ENCODE results near the gene LANCL2. TPM values are rescaled to one million over a fixed set of nuclear protein-coding genes. Genes with fewer than 3 reads are reported as not detected.

Gene LANCL2
- total and polyA plus RNA-seq, 3 experiments from 2014 or later: 7.4 to 24.1 (median 22.1) TPM

DNA sequence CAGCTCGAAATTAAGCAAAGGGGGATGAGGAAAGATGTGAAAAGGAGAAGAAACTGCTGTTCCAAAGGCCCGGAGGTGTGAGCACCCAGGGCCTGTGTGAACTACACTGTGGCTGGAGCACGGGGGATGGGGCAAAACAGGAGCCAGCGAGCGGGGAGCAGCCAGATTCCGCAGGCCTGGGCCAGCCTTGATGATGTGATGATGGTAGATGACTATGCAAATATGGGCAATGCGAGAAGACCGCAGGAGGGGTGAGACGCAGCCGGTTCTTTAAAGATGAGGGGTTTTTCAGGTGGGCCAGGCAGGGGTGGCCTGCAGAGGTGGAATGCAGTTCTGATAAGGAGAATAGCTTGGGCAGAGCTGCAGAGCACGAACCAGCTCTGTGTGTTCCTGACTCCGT, 61.5 kb downstream of the LANCL2 start:
- ChIA-PET POLR2A (no interaction called here), CTCF (no interaction called here)
- no peaks in the 10 kb centered on the region for H3K27me3 Mint-ChIP-seq

DNA sequence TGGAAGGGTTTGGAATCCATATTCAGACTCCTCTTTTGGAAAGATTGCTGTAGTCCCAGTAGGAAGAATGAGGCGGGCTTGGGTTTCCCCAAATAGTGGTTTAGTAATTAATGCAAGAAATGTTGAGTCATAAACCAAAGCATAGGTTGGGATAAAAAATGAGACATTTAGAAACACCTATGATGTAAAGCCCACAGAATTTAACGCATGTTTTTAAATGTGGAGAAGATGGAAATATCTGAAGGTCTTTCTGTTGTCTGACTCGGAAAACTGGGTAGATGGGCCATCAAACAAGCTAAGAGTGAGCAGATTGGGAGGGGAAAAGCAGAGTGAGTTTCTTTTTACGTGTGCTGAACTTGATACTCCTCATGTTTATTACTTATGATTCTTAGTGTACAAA, 62.2 kb downstream of the LANCL2 start:
- no peaks in the 10 kb centered on the region for H3K9me3 ChIP-seq (ENCODE audit: low read length)
- no peak overlapping the region for H3K27ac ChIP-seq (ENCODE audit: low read depth, low read length)
- peak overlapping the region in 1 of 8 donors; percentile 48 for H3K27ac Mint-ChIP-seq
- no peak overlapping the region for H3K4me3 Mint-ChIP-seq
- POLR2A ChIA-PET: no interaction called here
- CTCF ChIA-PET: interaction anchor here (0.9 to 1.9 kb wide), 2 partner anchors 12 to 24 kb away, joined by 3 to 8 read pairs; no protein-coding TSS in a partner anchor
- no peaks in the 10 kb centered on the region for H3K27me3 Mint-ChIP-seq
- no peaks in the 10 kb centered on the region for H3K27me3 ChIP-seq (ENCODE audit: insufficient read depth, low read length, poor library complexity, severe bottlenecking)
- no peaks in the 10 kb centered on the region for H3K9me3 Mint-ChIP-seq
- peaks cover 12% of the 10 kb centered on the region for H3K36me3 ChIP-seq (ENCODE audit: insufficient read depth, low read length)
- no peak for DNase-seq
- H3K4me1 ChIP-seq (ENCODE audit: insufficient read depth, low read length): no peaks in the 10 kb centered on the region
- peaks cover 0 to 1% (median 0%) of the 10 kb centered on the region in 3 donors for H3K4me1 Mint-ChIP-seq
- H3K36me3 Mint-ChIP-seq: peaks cover 10 to 33% (median 22%) of the 10 kb centered on the region in 3 donors
- no peak overlapping the region for H3K4me3 ChIP-seq (ENCODE audit: low read length)

More for the DNA sequence above, 61.5 kb downstream of the LANCL2 start:
- Mint-ChIP-seq H3K4me1 (no peaks in the 10 kb centered on the region), H3K4me3 (no peak overlapping the region), H3K27ac (no peak overlapping the region), H3K9me3 (no peaks in the 10 kb centered on the region), H3K36me3 (peaks cover 10 to 31% (median 22%) of the 10 kb centered on the region in 3 donors)
- H3K4me1 ChIP-seq (ENCODE audit: insufficient read depth, low read length): no peaks in the 10 kb centered on the region
- no peak overlapping the region for H3K4me3 ChIP-seq (ENCODE audit: low read length)
- no peak overlapping the region for H3K27ac ChIP-seq (ENCODE audit: low read depth, low read length)
- no peak for DNase-seq
- H3K27me3 ChIP-seq (ENCODE audit: insufficient read depth, low read length, poor library complexity, severe bottlenecking): no peaks in the 10 kb centered on the region
- peaks cover 12% of the 10 kb centered on the region for H3K36me3 ChIP-seq (ENCODE audit: insufficient read depth, low read length)
- H3K9me3 ChIP-seq (ENCODE audit: low read length): no peaks in the 10 kb centered on the region

DNA sequence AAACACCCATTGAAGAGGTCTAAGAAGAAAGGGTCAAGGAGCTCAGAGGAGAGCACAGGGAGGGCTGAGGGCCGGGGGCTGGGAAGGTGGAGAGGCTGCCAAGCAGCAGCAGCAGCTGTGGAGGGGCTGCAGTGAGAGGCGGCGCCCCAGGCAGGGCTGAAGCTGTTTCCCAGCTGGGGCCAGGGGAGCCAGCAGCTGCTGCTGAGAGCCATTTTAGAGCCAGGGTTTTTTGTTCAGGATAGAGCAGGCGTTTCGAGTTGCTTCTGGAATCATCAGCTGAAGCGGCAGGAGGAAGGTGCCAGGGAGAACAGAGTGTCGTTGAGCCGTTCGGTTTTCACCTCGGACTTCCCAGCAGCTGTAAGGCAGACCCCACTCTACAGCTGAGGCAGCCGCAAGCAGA, 62.7 kb downstream of the LANCL2 start:
- Mint-ChIP-seq H3K4me1 (peaks cover 2 to 6% (median 2%) of the 10 kb centered on the region in 3 donors), H3K36me3 (peaks cover 10 to 31% (median 22%) of the 10 kb centered on the region in 3 donors), H3K27ac (no peak overlapping the region), H3K9me3 (no peaks in the 10 kb centered on the region), H3K27me3 (no peaks in the 10 kb centered on the region), H3K4me3 (no peak overlapping the region)
- Histone ChIP-seq H3K4me3 (ENCODE audit: low read length) (no peak overlapping the region), H3K27ac (ENCODE audit: low read depth, low read length) (no peak overlapping the region), H3K4me1 (ENCODE audit: insufficient read depth, low read length) (no peaks in the 10 kb centered on the region), H3K9me3 (ENCODE audit: low read length) (no peaks in the 10 kb centered on the region), H3K27me3 (ENCODE audit: insufficient read depth, low read length, poor library complexity, severe bottlenecking) (no peaks in the 10 kb centered on the region), H3K36me3 (ENCODE audit: insufficient read depth, low read length) (peaks cover 12% of the 10 kb centered on the region)
- DNase-seq: no peak
- ChIA-PET POLR2A (no interaction called here), CTCF (interaction anchor here (0.9 to 1.9 kb wide), 2 partner anchors 12 to 24 kb away, joined by 3 to 8 read pairs; no protein-coding TSS in a partner anchor)

DNA sequence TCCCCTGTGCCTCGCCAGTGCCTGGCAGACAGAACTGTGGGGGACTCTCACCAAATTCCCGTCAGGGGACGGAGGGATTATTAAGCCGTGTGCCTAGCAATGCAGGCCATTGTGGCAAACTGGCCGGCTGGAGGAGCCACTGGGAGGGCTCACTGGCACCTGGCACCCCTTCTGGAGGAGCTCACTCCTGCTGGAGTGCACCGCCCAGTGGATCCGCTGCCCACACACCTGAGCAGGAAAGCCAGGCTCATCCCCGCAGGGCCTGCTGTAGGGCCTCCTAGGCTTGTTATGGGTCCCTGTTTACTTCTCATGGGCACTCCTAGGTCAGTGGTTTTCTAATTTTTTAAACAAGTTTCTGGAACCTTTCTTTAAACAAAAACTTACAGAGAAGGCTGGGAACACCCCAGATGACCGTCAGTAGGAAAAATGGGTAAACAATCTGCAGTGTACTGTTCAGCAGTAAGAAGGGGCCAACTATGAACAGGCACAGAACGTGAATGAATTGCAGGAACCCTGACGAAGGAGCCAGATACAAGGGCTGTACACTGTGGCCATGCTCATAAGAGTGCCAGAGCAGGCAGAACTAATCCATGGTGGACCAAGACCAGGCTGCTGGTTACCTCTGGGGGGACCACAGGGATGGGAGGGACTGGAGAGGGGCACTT, 64.8 kb downstream of the LANCL2 start:
- Mint-ChIP-seq H3K4me1 (peaks cover 7 to 15% (median 12%) of the 10 kb centered on the region in 3 donors), H3K9me3 (no peaks in the 10 kb centered on the region), H3K27ac (peak overlapping the region in 1 of 8 donors; percentile 37), H3K4me3 (no peak overlapping the region), H3K36me3 (peaks cover 10 to 26% (median 19%) of the 10 kb centered on the region in 3 donors), H3K27me3 (no peaks in the 10 kb centered on the region)
- DNase-seq: no peak
- no peak overlapping the region for H3K4me3 ChIP-seq (ENCODE audit: low read length)
- no peaks in the 10 kb centered on the region for H3K27me3 ChIP-seq (ENCODE audit: insufficient read depth, low read length, poor library complexity, severe bottlenecking)
- H3K27ac ChIP-seq (ENCODE audit: low read depth, low read length): no peak overlapping the region
- ChIA-PET CTCF (interaction anchor here (0.6 kb wide), 1 partner anchor 22 kb away, joined by 3 read pairs; no protein-coding TSS in a partner anchor), POLR2A (no interaction called here)
- H3K36me3 ChIP-seq (ENCODE audit: insufficient read depth, low read length): peaks cover 12% of the 10 kb centered on the region
- H3K9me3 ChIP-seq (ENCODE audit: low read length): no peaks in the 10 kb centered on the region
- peaks cover 7% of the 10 kb centered on the region for H3K4me1 ChIP-seq (ENCODE audit: insufficient read depth, low read length)

DNA sequence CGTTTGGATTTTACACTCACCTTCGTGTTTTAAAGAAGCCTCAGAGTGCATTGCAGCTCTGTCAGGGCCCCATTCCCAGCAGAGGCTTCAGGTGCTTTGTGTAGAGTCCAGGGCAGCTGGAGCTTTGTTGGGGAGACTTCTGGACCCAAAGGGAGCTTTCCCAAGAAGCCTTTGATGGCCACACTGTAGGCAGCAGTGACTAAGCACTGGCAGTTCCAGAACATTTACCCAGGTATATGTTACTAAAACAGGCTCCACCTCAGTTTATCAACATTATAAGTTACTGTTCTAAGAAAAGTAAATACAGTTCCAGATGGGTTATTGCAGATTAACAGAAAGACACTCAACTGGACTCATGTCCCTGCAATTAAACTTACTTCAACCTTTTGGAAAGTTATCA, 66.8 kb downstream of the LANCL2 start:
- peaks cover 10 to 24% (median 15%) of the 10 kb centered on the region in 3 donors for H3K4me1 Mint-ChIP-seq
- no peak for DNase-seq
- no peaks in the 10 kb centered on the region for H3K27me3 Mint-ChIP-seq
- no peaks in the 10 kb centered on the region for H3K9me3 ChIP-seq (ENCODE audit: low read length)
- POLR2A ChIA-PET: no interaction called here
- H3K9me3 Mint-ChIP-seq: no peaks in the 10 kb centered on the region
- peak overlapping the region in 1 of 8 donors; percentile 79 for H3K27ac Mint-ChIP-seq
- H3K4me1 ChIP-seq (ENCODE audit: insufficient read depth, low read length): peaks cover 7% of the 10 kb centered on the region
- no peaks in the 10 kb centered on the region for H3K27me3 ChIP-seq (ENCODE audit: insufficient read depth, low read length, poor library complexity, severe bottlenecking)
- H3K4me3 Mint-ChIP-seq: no peak overlapping the region
- peaks cover 3 to 8% (median 6%) of the 10 kb centered on the region in 3 donors for H3K36me3 Mint-ChIP-seq
- no peaks in the 10 kb centered on the region for H3K36me3 ChIP-seq (ENCODE audit: insufficient read depth, low read length)
- H3K4me3 ChIP-seq (ENCODE audit: low read length): no peak overlapping the region
- H3K27ac ChIP-seq (ENCODE audit: low read depth, low read length): no peak overlapping the region
- CTCF ChIA-PET: interaction anchor here (0.8 to 1.7 kb wide), 2 partner anchors 37 to 166 kb away, joined by 3 to 13 read pairs; no protein-coding TSS in a partner anchor

DNA sequence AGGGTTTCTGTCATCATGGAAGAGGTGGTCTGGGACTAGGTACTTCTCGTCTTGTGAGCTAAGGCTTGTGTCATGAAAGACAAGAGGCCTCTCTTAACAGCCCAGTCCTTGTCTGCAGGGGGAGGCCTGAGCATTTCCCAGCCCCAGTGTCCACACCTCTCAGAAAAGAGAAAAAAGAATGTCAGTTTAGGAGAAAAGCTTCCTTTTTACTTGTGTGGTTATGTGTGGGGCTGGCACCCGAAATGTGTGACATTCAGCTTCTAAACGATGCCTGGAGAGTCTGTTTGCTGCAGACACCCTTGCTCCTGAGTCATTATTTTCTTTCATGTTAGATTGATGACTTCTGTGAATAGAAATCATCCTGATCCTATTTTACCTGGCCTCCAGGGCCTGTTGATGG, 67.4 kb downstream of the LANCL2 start:
- Mint-ChIP-seq H3K27me3 (no peaks in the 10 kb centered on the region), H3K4me3 (no peak overlapping the region), H3K4me1 (peaks cover 10 to 28% (median 18%) of the 10 kb centered on the region in 3 donors), H3K36me3 (peaks cover 2 to 4% (median 4%) of the 10 kb centered on the region in 3 donors), H3K9me3 (no peaks in the 10 kb centered on the region), H3K27ac (peak overlapping the region in 1 of 8 donors; percentile 19)
- Histone ChIP-seq H3K4me3 (ENCODE audit: low read length) (no peak overlapping the region), H3K36me3 (ENCODE audit: insufficient read depth, low read length) (no peaks in the 10 kb centered on the region), H3K27me3 (ENCODE audit: insufficient read depth, low read length, poor library complexity, severe bottlenecking) (no peaks in the 10 kb centered on the region), H3K27ac (ENCODE audit: low read depth, low read length) (no peak overlapping the region), H3K9me3 (ENCODE audit: low read length) (no peaks in the 10 kb centered on the region), H3K4me1 (ENCODE audit: insufficient read depth, low read length) (peaks cover 7% of the 10 kb centered on the region)
- ChIA-PET POLR2A (no interaction called here), CTCF (interaction anchor here (0.6 to 1.7 kb wide), 5 partner anchors 8 to 141 kb away, joined by 3 to 13 read pairs (median 3); no protein-coding TSS in a partner anchor)
- no peak for DNase-seq

DNA sequence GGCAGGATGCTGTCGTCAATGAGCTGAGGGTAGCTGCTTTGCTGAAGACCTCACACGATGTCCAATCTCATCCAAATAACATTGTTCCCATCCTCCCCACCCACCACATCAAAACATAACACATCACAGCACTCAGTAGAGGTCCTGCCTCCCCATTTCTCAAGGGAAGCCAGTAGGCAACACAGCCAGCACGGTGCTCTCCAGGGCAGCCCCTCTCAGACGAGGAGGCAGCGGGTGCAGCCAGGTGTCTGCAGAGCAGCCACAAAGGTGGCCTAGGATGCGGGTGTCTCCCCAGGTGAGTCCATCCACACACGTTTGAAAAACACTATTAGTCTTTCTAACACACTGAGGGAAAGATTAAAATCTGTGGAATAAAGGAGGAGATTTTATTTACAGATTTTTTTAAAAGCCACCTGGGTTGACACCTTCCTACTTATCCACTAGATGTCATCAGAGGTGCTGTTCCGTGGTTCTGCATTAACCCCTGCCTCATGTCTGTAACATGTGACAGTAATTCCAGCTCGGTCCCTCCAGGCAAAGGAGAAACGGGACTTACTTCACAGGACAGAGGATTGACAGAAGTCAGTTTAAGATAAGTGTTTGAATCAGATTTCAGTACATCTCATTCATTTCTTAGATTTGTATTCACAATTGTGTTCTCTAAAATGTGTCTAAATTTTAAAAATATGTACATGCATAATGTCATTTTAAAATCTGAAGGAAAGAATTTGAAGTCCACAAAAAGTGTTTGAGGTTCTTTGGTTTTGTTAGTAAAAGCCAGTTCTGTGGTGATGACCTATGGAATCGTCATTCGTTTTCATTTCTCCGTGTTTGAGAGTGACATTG, 68.0 kb downstream of the LANCL2 start:
- POLR2A ChIA-PET: no interaction called here

More for the DNA sequence above, 68.0 kb downstream of the LANCL2 start:
- Mint-ChIP-seq H3K4me3 (no peak overlapping the region), H3K36me3 (peaks cover 0 to 3% (median 2%) of the 10 kb centered on the region in 3 donors), H3K27me3 (no peaks in the 10 kb centered on the region), H3K27ac (peak overlapping the region in 2 of 8 donors; percentile 19 to 72), H3K9me3 (no peaks in the 10 kb centered on the region), H3K4me1 (peaks cover 11 to 30% (median 21%) of the 10 kb centered on the region in 3 donors)
- DNase-seq: peak in 2 of 5 donors; percentile 26 to 33
- CTCF ChIA-PET: interaction anchor here (0.6 to 1.7 kb wide), 10 partner anchors 9 to 165 kb away, joined by 3 to 13 read pairs (median 3); no protein-coding TSS in a partner anchor
- H3K36me3 ChIP-seq (ENCODE audit: insufficient read depth, low read length): no peaks in the 10 kb centered on the region
- no peak overlapping the region for H3K4me3 ChIP-seq (ENCODE audit: low read length)
- H3K27me3 ChIP-seq (ENCODE audit: insufficient read depth, low read length, poor library complexity, severe bottlenecking): no peaks in the 10 kb centered on the region
- H3K27ac ChIP-seq (ENCODE audit: low read depth, low read length): no peak overlapping the region
- peaks cover 8% of the 10 kb centered on the region for H3K4me1 ChIP-seq (ENCODE audit: insufficient read depth, low read length)
- H3K9me3 ChIP-seq (ENCODE audit: low read length): no peaks in the 10 kb centered on the region
